ENCODE data around the gene WDR64.

Gene WDR64

DNA sequence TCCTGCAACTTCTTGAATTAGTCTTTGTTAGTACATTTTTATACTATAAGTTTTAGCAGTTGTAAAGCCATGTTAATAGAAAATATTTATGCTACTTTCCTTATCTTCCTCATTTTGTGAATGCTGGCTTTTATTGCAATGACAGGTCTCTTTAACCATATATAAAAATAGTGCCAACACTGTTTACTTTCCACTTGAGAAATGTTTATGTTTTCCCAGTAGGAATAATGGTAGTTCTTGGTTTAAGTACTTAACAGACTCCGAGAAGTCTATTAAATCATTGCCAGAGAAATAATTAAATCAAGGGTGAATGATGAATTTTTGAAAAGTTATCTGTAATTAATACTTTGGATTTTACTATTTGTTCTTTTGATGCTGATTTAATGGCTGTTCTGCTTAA lies 21.6 kb upstream of the WDR64 start:
- TF ChIP-seq, protein P1, sequence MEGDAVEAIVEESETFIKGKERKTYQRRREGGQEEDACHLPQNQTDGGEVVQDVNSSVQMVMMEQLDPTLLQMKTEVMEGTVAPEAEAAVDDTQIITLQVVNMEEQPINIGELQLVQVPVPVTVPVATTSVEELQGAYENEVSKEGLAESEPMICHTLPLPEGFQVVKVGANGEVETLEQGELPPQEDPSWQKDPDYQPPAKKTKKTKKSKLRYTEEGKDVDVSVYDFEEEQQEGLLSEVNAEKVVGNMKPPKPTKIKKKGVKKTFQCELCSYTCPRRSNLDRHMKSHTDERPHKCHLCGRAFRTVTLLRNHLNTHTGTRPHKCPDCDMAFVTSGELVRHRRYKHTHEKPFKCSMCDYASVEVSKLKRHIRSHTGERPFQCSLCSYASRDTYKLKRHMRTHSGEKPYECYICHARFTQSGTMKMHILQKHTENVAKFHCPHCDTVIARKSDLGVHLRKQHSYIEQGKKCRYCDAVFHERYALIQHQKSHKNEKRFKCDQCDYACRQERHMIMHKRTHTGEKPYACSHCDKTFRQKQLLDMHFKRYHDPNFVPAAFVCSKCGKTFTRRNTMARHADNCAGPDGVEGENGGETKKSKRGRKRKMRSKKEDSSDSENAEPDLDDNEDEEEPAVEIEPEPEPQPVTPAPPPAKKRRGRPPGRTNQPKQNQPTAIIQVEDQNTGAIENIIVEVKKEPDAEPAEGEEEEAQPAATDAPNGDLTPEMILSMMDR (IDR thresholded peaks at IDR 0.05; ENCODE audit: borderline replicate concordance, insufficient read depth, low read depth, low read length): no peak
- no peak overlapping the region for H3K4me3 ChIP-seq (ENCODE audit: low read depth, low read length)

- no peak overlapping the region for H3K4me3 ChIP-seq (ENCODE audit: low read depth, low read length)
- TF ChIP-seq, protein P1 (IDR thresholded peaks at IDR 0.05; ENCODE audit: borderline replicate concordance, insufficient read depth, low read depth, low read length): no peak
Observed at GRCh38 chr1:241630899-241631298, 21.2 kb upstream of the WDR64 start.

DNA sequence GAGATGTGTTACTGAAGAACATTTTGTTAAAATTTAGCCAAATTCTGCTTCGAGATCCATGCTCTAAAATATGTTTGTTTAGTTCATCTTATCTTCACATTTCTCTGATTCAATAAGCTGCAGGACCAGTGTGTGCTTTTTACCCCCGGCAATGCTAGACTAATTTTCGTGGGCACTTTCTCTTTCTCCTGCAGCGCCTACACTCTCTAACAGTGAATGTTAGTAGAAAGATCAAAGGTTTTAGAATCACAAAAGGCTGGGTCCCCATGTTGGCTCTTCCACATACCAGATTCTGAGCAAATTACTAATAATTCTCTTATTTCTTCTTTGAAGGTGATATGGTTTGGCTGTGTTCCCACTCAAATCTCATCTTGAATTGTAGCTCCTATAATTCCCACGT lies 20.4 kb upstream of the WDR64 start:
- no peak overlapping the region for H3K4me3 ChIP-seq (ENCODE audit: low read depth, low read length)
- TF ChIP-seq, protein P1 (IDR thresholded peaks at IDR 0.05; ENCODE audit: borderline replicate concordance, insufficient read depth, low read depth, low read length): no peak

- TF ChIP-seq, protein P1 (IDR thresholded peaks at IDR 0.05; ENCODE audit: borderline replicate concordance, insufficient read depth, low read depth, low read length): no peak
- no peak overlapping the region for H3K4me3 ChIP-seq (ENCODE audit: low read depth, low read length)
Observed at GRCh38 chr1:241632987-241633386, 19.1 kb upstream of the WDR64 start.

DNA sequence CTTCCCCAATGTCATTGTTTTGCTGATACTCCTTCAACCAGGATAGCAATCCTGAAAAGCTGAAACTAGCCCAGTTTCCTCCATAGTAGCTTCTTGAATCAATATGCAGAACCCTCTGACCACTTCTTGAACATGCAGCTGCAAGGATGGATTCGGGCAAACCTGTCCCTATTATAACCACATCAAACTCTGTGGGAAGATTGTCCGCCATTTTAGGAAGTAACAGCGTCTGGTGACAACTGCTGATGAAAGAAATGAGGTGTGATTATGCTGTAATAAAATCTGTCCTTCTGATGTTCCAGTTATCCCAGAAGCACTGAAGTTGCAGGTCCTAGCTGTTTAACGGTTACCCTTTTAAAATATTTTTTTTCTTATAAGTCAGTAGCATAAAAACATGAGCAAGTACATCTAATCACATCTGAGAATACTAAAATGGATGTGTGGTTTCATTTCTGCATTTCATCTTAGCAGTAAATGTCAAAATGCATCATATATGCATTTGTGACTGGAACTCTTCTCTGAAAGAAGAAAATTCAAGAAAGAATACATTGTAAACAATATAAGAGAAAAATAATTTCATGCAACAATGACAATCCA lies 16.4 kb upstream of the WDR64 start:
- TF ChIP-seq, protein P1 (IDR thresholded peaks at IDR 0.05; ENCODE audit: borderline replicate concordance, insufficient read depth, low read depth, low read length): no peak
- no peak overlapping the region for H3K4me3 ChIP-seq (ENCODE audit: low read depth, low read length)

DNA sequence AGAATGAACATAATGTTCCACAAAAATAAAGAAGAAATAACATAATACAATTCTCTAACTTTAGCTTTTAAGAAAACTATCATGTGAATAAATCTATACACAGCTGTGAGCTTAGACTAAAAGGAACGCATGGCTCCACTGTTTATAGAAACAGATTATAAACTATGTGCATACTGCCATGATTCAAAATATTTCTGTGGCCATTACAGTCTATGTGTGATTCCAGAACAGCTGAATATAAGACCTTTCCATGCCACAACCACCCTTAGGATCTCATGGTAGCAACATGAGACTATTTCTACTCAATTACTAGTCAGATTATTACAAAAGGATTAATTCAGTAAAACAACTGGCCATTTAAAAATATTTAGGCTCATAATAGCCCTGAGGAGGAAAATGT lies 15.8 kb upstream of the WDR64 start:
- H3K4me3 ChIP-seq (ENCODE audit: low read depth, low read length): no peak overlapping the region
- TF ChIP-seq, protein P1 (IDR thresholded peaks at IDR 0.05; ENCODE audit: borderline replicate concordance, insufficient read depth, low read depth, low read length): no peak

DNA sequence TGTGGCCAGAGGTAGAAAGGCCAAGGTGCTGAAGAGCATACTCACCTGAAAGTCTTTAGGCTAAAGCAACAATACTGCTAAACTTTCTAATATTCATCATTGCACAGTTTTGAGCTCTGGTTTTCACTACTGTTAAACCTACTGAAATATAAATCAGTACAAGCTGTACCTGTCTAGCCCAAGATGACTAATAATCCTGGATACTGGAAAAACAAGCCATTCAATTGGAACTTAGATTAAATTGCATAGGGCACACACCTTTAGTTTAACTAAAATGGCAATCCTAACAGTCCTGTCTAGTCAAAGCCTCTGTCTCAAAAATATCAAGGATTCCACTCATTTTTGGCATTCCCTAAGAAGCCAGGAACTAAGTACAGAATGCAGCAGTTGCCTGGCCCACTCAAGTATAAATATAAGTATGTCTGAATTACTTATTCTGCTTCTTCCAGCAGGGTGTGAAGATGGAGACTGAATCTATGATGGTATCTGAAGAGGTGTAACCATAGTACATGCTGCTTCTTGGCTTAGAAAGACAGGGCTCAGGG lies 15.0 kb upstream of the WDR64 start:
- TF ChIP-seq, protein P1 (IDR thresholded peaks at IDR 0.05; ENCODE audit: borderline replicate concordance, insufficient read depth, low read depth, low read length): no peak
- no peak overlapping the region for H3K4me3 ChIP-seq (ENCODE audit: low read depth, low read length)
